Measurements from ENCODE around the gene ARHGAP4.

The ARHGAP4 gene

DNA sequence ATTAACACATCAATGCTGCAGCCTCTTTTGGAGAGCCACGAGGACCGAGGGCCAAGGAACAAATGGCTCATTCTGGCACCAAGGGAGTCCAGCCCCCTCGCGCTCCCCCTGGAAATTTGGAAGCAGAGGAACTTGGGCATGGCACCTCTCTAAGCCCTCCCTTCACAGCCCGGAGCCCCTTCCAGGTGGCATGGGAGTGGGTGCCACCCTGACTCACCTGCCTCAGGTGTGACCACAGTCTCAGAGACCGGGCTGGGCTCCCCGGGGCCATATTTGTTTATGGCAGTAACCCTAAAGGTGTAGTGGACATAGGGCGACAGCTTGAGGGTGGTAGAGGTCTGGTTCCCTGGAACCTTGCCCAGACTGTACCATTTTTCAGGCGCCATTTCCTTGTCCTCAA, 58.9 kb downstream of the ARHGAP4 start:
- H3K4me3 ChIP-seq (ENCODE audit: low read length), result no peak overlapping the region
- TF ChIP-seq ZNF274 (IDR thresholded peaks at IDR 0.05; ENCODE audit: low read depth, low read length), result no peak

- H3K4me3 ChIP-seq (ENCODE audit: low read length), result no peak overlapping the region
- no peak for TF ChIP-seq ZNF274 (IDR thresholded peaks at IDR 0.05; ENCODE audit: low read depth, low read length)
Measured at GRCh38 chrX:153866302-153867019, 59.6 kb downstream of the ARHGAP4 start.

DNA sequence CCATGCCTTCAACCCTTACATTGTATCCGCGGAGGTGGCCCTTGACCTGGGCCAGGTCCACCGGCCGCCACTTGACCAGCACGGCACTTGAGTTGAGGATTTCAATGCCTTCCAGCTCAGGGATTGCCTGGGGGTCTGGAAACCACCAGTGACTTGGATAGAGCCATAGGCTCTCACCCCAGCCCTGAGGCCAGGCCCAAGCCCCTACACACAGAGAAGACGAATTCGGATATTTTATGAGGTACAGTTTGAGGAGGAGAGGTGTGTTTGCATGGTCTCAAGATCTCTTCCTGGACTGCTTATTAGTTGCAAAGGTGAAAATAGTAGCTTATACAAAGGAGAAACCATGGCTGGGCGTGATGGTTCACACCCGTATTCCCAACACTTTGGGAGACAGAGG, 60.4 kb downstream of the ARHGAP4 start:
- H3K4me3 ChIP-seq (ENCODE audit: low read length), result no peak overlapping the region
- TF ChIP-seq ZNF274 (IDR thresholded peaks at IDR 0.05; ENCODE audit: low read depth, low read length), result no peak

GRCh38 chrX:153865321-153865580, 60.8 kb downstream of the ARHGAP4 start:
- TF ChIP-seq ZNF274 (IDR thresholded peaks at IDR 0.05; ENCODE audit: low read depth, low read length), result no peak

DNA sequence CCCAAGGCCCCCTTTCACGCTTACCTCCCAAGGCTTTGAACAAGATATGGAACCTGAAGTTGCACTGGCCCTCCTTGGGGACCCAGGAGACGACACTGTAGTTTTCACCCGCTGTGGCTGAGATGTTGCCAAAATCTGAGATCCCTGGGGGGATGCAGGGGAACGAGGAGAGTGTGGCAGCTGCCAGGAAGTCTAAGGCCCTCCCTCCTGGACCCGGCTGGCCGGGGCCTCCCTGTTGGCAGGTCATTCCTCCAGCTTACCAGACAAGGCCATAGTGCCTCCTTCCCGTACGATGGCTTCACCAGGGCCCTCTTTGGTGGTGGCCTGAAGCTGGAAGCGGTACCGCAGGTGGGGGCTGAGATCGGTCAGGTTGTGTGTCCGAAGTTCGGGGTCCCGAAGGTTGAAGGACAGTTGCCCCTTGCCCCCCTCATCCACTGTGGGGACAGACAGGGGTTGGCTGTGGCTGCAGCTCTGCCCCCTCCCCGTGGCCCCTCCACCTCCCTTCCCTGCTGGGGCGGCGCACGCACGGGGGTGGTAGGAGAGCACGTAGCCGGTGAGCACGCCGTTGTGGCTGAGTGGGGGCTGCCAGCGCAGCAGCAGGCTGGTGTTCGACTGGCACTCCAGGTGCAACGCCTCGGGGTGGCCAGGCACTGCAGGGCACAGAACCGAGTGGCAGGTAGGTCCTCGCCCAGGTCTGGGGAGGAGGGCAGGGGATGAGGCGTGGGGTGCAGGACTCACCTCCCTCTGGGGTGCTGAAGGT, 61.3 kb downstream of the ARHGAP4 start:
- H3K4me3 ChIP-seq (ENCODE audit: low read length), result no peak overlapping the region
- TF ChIP-seq ZNF274 (IDR thresholded peaks at IDR 0.05; ENCODE audit: low read depth, low read length), result no peak

More at GRCh38 chrX:153865321-153865580, 60.8 kb downstream of the ARHGAP4 start:
- no peak overlapping the region for H3K4me3 ChIP-seq (ENCODE audit: low read length)

DNA sequence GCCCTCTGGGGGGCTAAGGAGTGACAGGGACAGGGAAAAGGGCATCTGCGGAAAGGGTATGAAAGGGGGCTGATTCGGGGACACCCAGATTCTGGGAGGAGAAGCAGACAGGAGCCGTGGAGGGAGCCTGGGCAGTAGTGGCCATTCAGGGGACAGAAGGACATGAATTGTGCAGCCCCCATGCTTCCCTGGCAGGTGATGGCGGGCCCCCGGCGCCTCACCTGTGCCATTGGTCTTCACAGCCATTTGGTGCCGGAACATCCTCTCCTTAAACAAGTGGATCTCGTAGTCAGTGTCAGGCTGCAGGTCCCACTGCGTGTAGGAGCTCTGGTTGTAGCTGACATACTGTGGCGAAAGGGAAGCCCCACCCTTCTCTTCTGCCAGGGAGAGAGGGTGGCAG, 62.0 kb downstream of the ARHGAP4 start:
- no peak overlapping the region for H3K4me3 ChIP-seq (ENCODE audit: low read length)
- no peak for TF ChIP-seq ZNF274 (IDR thresholded peaks at IDR 0.05; ENCODE audit: low read depth, low read length)

- no peak for TF ChIP-seq ZNF274 (IDR thresholded peaks at IDR 0.05; ENCODE audit: low read depth, low read length)
Measured at GRCh38 chrX:153863251-153863991, 62.6 kb downstream of the ARHGAP4 start.

DNA sequence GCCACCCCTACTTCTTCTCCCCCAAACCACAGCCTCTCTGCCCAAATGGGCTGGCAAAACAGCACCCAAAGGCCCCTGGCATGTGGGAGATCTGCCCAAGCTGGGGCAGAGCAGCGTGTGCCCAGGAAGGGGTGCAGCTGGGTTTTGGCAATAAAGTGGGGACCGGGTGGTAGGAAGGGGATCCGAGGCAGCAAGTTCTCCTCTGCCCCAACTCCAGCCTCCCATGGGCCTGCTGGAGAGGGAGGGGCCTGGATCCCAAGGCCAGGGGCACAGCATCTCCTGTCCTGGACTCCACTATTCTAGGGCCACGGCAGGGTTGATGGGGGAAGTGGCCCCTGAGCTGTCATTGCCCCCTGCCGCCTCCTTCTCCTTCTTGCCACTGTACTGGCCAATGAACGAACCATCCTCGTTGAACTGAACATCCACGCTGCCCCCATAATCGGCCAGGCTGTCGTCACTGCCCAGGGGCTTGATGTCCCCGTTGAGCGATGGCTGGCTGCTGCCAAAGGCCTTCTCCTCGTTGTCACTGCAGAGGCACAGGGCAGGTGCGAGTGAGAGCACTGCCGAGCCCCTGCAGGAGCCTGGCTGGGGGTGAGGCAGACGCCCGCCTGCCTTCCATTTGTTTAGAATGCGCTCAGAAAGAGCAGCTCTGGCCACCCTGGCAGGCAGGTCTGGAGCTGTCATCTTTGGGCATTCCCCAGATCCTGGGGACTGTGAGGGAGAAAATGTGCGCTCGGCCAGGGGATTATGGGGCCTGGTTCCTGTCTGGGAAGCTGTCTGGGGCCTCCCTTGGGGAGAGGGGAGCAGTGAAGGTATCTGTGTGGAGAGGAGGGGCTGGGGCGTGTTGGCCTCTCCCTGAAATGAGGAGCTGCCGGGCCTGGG, 63.5 kb downstream of the ARHGAP4 start:
- no peak overlapping the region for H3K4me3 ChIP-seq (ENCODE audit: low read length)
- TF ChIP-seq ZNF274 (IDR thresholded peaks at IDR 0.05; ENCODE audit: low read depth, low read length), result no peak

More at GRCh38 chrX:153863251-153863991, 62.6 kb downstream of the ARHGAP4 start:
- H3K4me3 ChIP-seq (ENCODE audit: low read length), result no peak overlapping the region

DNA sequence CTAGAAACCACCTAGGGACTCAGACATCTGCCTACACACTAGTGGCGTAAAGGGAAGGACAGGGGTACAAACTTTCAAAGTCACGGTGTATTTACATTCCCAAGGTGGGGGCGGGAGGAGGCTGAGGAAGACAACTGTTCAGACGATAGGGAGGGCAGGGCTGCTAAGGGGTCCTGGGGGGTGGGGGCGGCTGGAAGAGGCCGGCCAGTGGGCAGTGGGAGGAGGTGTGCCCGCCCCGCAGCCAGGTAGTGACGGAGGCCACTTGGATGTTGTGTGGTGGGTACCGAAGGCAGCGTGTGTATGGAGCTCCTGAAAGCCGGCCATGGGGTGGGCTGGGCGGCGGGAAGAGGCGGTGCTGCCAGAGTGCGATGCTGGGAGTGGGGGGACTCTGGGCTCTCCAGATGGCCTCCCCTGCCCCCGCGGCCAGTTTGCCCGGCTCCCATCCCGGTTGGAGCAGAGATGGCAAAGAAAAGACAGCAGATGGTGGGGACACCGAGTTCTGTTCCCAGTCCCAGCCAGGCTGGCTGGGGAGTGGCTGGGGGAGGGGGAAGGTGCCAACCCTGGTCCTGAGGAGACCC, 64.2 kb downstream of the ARHGAP4 start:
- H3K4me3 ChIP-seq (ENCODE audit: low read length), result no peak overlapping the region
- no peak for TF ChIP-seq ZNF274 (IDR thresholded peaks at IDR 0.05; ENCODE audit: low read depth, low read length)

- H3K4me3 ChIP-seq (ENCODE audit: low read length), result no peak overlapping the region
- TF ChIP-seq ZNF274 (IDR thresholded peaks at IDR 0.05; ENCODE audit: low read depth, low read length), result no peak
Measured at GRCh38 chrX:153861151-153861550, 64.9 kb downstream of the ARHGAP4 start.
